ENCODE results near the gene C1QL2. TPM values are rescaled to one million over a fixed set of nuclear protein-coding genes. Genes with fewer than 3 reads are reported as not detected.

Gene C1QL2
- total and polyA plus RNA-seq, 9 donors, result not detected

DNA sequence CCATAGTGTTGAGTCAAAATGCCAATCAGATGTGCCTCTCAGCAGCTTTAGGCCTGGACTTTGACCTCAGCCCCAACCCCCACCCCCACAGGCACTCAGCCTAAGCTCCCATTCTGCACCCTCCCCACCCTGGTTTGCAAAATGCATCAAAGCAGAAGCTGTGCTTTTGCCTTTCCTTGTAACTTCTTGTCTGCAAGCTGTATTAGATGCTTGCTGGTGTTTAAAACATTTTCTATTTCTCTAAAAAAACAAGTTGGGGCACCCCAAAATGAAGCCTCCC is 38.5 kb upstream of the C1QL2 start:
- H3K27me3 ChIP-seq (ENCODE audit: control insufficient read depth, insufficient read depth, low read length), result peaks cover 18% of the 10 kb centered on the region
- H3K4me1 ChIP-seq (ENCODE audit: control insufficient read depth, insufficient read depth, low read length), result no peaks in the 10 kb centered on the region
- H3K9me3 ChIP-seq (replicated peaks; ENCODE audit: control insufficient read depth, low read depth, low read length), result no peaks in the 10 kb centered on the region
- H3K36me3 ChIP-seq (ENCODE audit: control insufficient read depth, insufficient read depth, low read length), result no peaks in the 10 kb centered on the region
- no peak overlapping the region for H3K4me3 ChIP-seq (ENCODE audit: low read length)
- no peak overlapping the region for H3K27ac ChIP-seq (ENCODE audit: low read length)
- no peak for DNase-seq

DNA sequence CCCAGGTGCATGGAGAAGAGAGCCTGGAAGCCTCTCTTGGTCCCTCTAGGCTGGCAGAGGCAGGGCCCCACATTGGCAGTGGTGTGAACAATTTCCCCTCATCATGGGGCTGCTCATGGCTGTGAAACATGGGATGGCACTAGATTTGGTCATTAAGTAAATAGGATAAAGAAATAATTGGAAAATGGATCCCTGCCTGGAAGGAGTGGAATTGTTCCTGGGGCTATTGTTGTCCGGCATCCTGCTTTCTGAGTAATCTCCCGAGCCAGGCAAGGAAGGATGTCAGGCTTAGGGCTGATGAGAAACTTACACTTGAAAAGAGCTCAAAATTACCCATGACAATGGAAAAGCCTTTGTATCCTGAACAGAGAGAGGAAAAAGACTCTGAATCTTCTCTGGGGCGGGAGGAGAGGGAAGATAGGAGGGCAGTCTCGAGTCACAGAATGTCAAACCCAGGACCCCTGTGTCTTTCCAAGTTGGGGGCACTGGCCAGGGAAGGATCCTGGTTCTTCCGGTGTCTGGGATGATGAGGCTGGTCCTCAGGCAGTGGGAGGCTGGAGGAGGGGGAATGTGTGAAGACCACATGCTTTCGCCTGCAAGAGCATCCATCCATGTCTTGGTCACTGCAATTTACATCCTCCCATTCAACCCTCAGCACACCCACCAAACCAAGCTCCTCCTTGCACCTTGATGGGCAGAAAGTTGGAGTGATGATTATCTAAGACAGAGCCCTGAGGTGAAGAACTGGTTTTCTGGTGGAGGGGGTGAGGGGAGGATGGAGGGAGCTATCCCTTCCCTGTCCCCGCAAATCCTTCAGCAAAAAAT is 38.0 kb upstream of the C1QL2 start:
- no peak for DNase-seq
- Histone ChIP-seq H3K36me3 (ENCODE audit: control insufficient read depth, insufficient read depth, low read length) (no peaks in the 10 kb centered on the region), H3K27me3 (ENCODE audit: control insufficient read depth, insufficient read depth, low read length) (peaks cover 18% of the 10 kb centered on the region), H3K4me3 (ENCODE audit: low read length) (no peak overlapping the region), H3K4me1 (ENCODE audit: control insufficient read depth, insufficient read depth, low read length) (no peaks in the 10 kb centered on the region), H3K9me3 (replicated peaks; ENCODE audit: control insufficient read depth, low read depth, low read length) (no peaks in the 10 kb centered on the region), H3K27ac (ENCODE audit: low read length) (no peak overlapping the region)
- 46% methylated on average over 3 of the region's 7 CpGs for WGBS (ENCODE audit: insufficient coverage)

DNA sequence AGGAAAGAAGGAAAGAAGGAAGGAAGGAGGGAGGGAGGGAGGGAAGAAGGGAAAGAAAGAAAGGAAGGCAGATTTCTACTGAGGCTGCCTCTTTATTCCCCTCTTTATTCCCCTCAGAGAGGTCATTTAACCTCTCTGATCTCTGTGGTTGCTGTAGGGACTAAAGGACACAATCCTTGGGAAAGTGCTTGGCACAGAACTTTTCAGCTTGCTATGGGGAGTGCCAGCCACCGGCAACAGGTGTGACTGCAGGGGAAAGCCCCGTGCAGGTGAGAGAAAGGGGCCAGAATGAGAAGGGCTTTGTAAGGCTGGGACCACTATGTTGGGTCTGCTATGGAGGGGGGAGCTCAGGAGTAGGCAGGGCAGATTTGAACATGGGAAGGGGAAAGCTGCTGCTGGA is 37.3 kb upstream of the C1QL2 start:
- Histone ChIP-seq H3K4me1 (ENCODE audit: control insufficient read depth, insufficient read depth, low read length) (no peaks in the 10 kb centered on the region), H3K9me3 (replicated peaks; ENCODE audit: control insufficient read depth, low read depth, low read length) (no peaks in the 10 kb centered on the region), H3K36me3 (ENCODE audit: control insufficient read depth, insufficient read depth, low read length) (no peaks in the 10 kb centered on the region), H3K27me3 (ENCODE audit: control insufficient read depth, insufficient read depth, low read length) (peaks cover 18% of the 10 kb centered on the region), H3K4me3 (ENCODE audit: low read length) (no peak overlapping the region), H3K27ac (ENCODE audit: low read length) (no peak overlapping the region)
- WGBS (ENCODE audit: insufficient coverage), result 21% methylated on average over 2 of the region's 2 CpGs
- DNase-seq, result no peak

DNA sequence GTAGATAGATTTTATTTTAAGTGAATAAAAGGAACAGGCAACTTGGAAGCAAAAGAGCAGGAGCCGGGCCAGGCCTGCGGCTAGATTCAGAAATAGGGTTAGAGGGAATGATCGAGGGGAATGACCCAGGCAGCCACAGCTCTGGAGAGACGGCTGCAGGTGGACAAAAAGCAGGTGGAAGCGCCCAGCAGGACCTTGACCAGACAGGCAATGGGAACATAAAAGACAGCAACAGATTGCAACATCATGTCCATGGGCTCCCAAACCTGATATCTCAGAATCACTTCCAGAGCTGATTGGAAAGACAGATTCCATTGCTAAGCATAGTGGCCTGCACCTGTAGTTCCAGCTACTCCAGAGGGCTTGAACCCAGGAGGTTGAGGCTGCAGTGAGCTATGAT is 36.5 kb upstream of the C1QL2 start:
- Histone ChIP-seq H3K4me1 (ENCODE audit: control insufficient read depth, insufficient read depth, low read length) (no peaks in the 10 kb centered on the region), H3K27me3 (ENCODE audit: control insufficient read depth, insufficient read depth, low read length) (peaks cover 18% of the 10 kb centered on the region), H3K27ac (ENCODE audit: low read length) (no peak overlapping the region), H3K4me3 (ENCODE audit: low read length) (no peak overlapping the region), H3K36me3 (ENCODE audit: control insufficient read depth, insufficient read depth, low read length) (no peaks in the 10 kb centered on the region), H3K9me3 (replicated peaks; ENCODE audit: control insufficient read depth, low read depth, low read length) (no peaks in the 10 kb centered on the region)
- WGBS (ENCODE audit: insufficient coverage), result 83% methylated on average over 5 of the region's 5 CpGs
- no peak for DNase-seq

DNA sequence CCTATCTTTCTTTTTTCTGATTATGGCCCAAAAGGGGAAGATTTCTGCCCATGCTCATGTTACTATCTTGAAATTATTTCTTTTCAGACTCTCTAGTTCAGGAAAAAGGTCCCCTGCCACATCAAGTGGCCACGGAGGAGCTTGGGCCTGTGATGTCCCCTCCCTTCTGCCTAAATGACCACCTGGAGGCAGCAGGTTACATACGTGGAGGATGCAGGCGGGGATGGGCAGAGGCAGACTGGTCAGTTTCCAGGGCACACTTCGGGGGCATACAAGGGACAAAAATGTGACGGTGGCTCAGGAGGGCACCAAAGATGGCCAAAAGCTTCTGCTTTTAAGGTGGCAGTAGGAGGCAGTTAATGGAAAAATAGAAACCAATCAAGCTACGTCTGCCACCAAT is 34.3 kb upstream of the C1QL2 start:
- no peak overlapping the region for H3K27ac ChIP-seq (ENCODE audit: low read length)
- H3K36me3 ChIP-seq (ENCODE audit: control insufficient read depth, insufficient read depth, low read length), result no peaks in the 10 kb centered on the region
- H3K9me3 ChIP-seq (replicated peaks; ENCODE audit: control insufficient read depth, low read depth, low read length), result no peaks in the 10 kb centered on the region
- no peak overlapping the region for H3K4me3 ChIP-seq (ENCODE audit: low read length)
- no peaks in the 10 kb centered on the region for H3K4me1 ChIP-seq (ENCODE audit: control insufficient read depth, insufficient read depth, low read length)
- peaks cover 11% of the 10 kb centered on the region for H3K27me3 ChIP-seq (ENCODE audit: control insufficient read depth, insufficient read depth, low read length)
- no peak for DNase-seq
- 46% methylated on average over 5 of the region's 6 CpGs for WGBS (ENCODE audit: insufficient coverage)

DNA sequence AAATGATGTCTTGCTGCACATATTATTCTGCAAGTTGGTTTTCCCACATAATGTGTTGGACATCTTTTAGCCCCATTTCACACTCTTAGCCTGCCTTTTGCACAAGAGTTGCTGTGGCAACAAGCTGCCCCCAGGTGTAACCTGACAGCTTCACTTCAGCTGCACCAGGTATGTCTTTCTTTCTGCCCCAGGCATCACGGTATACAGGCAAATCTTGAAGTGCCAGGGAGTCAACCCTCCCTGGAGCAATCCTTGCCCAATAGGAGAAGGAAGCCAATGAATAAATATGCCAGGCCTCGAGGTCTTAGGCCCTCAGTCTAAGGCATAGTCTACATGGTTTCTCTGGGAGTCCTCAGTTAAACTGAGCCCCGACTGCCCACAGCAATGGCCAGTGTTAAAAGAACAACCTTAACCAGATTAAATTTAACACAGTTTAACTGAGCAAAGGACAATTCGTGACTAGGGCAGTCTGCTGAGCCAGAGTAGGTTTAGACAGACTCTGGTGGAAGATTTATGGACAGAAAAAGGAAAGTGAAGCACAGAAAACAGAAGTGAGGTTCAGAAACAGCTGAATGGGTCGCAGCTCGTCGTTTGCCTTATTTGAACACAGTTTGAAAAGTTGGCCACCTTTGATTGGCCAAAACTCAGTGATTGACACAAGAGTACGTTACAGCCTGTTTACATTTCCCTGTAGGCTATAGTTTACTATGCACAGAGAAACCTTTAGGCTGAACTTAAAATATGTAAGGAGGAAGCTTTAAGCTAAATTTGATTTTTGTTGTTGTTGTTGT is 32.0 kb upstream of the C1QL2 start:
- DNase-seq, result no peak
- no peaks in the 10 kb centered on the region for H3K36me3 ChIP-seq (ENCODE audit: control insufficient read depth, insufficient read depth, low read length)
- H3K27ac ChIP-seq (ENCODE audit: low read length), result no peak overlapping the region
- WGBS (ENCODE audit: insufficient coverage), result 28% methylated on average over 5 of the region's 8 CpGs
- no peaks in the 10 kb centered on the region for H3K9me3 ChIP-seq (replicated peaks; ENCODE audit: control insufficient read depth, low read depth, low read length)
- H3K27me3 ChIP-seq (ENCODE audit: control insufficient read depth, insufficient read depth, low read length), result peaks cover 2% of the 10 kb centered on the region
- H3K4me1 ChIP-seq (ENCODE audit: control insufficient read depth, insufficient read depth, low read length), result no peaks in the 10 kb centered on the region
- no peak overlapping the region for H3K4me3 ChIP-seq (ENCODE audit: low read length)

DNA sequence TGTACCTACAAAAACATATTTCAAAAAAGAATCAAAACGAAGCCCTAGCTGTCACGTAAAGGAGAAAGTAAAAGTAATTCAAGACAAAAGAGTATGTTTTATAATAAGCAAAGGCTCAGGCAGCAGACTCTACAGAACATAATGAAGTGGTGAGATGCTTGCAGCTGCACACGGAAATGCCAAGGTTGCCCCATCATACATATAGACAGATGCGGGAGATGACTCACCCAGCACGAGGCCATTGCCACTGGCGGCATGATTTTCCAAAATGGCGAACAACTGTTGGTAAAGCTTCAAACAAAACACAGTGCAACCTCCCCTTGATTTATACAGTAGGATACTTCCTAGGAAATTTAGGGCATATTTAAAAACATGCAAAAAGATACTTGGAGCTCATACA is 26.0 kb upstream of the C1QL2 start:
- Histone ChIP-seq H3K9me3 (replicated peaks; ENCODE audit: control insufficient read depth, low read depth, low read length) (no peaks in the 10 kb centered on the region), H3K4me3 (ENCODE audit: low read length) (no peak overlapping the region), H3K4me1 (ENCODE audit: control insufficient read depth, insufficient read depth, low read length) (peaks cover 2% of the 10 kb centered on the region), H3K27me3 (ENCODE audit: control insufficient read depth, insufficient read depth, low read length) (peaks cover 2% of the 10 kb centered on the region), H3K36me3 (ENCODE audit: control insufficient read depth, insufficient read depth, low read length) (no peaks in the 10 kb centered on the region), H3K27ac (ENCODE audit: low read length) (no peak overlapping the region)
- no peak for DNase-seq
- WGBS (ENCODE audit: insufficient coverage), result 86% methylated on average over 1 of the region's 7 CpGs

DNA sequence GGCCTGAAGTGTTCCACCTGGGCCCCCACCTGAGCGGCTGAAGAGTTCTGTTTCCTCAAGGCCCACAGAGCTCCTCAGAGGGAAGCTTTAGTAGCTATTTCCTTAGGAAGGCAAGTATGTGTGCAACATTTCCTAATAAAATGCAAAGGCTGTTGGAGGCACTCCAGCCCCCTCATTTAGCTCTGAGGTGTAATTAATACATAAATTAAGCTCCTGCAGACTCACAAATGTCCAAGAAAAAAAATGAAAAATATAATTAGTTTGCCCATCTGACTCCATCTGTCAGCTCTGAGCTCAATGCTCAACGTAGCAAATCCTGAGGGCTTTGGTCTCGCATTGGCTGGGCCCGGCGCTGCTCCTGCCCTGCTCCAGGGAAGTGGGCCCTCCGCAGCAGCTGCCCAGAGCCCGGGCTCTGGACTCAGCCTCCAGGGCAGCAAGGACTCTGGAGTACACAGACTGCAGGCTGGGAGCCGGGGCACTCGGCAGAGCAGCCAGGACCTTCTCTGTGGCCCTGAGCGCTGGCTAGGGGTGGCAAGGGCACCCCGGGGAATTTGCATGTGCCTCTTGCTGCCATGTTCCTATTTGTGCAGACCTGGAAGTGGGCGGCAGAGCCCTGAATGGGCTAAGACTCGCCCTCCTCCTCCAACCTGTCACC is 23.4 kb upstream of the C1QL2 start:
- H3K27me3 ChIP-seq (ENCODE audit: control insufficient read depth, insufficient read depth, low read length), result peaks cover 2% of the 10 kb centered on the region
- peaks cover 6% of the 10 kb centered on the region for H3K4me1 ChIP-seq (ENCODE audit: control insufficient read depth, insufficient read depth, low read length)
- no peaks in the 10 kb centered on the region for H3K9me3 ChIP-seq (replicated peaks; ENCODE audit: control insufficient read depth, low read depth, low read length)
- no peak for DNase-seq
- H3K4me3 ChIP-seq (ENCODE audit: low read length), result no peak overlapping the region
- no peak overlapping the region for H3K27ac ChIP-seq (ENCODE audit: low read length)
- no peaks in the 10 kb centered on the region for H3K36me3 ChIP-seq (ENCODE audit: control insufficient read depth, insufficient read depth, low read length)
- 73% methylated on average over 9 of the region's 13 CpGs for WGBS (ENCODE audit: insufficient coverage)

DNA sequence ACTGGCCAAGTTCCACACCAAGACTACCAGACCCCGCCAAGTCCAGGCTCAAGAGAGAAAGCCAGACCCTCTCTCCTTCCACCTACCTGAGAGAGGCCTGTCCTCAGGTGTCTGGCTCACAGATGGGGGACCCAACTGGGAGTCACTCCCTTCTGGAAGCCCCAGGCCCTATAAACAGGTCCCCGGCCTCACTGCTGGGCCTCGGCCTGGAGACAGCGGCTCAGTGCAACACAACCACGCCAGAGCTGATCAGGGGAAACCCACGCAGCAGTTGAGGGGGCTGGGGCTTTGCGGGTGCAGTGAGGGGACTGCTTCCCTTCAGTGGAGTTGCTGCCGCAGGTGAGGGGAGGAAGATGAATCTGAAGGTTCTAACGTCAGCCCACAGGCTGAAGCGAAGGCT is 22.8 kb upstream of the C1QL2 start:
- DNase-seq, result no peak
- Histone ChIP-seq H3K9me3 (replicated peaks; ENCODE audit: control insufficient read depth, low read depth, low read length) (no peaks in the 10 kb centered on the region), H3K27me3 (ENCODE audit: control insufficient read depth, insufficient read depth, low read length) (peaks cover 2% of the 10 kb centered on the region), H3K36me3 (ENCODE audit: control insufficient read depth, insufficient read depth, low read length) (no peaks in the 10 kb centered on the region), H3K4me3 (ENCODE audit: low read length) (no peak overlapping the region), H3K4me1 (ENCODE audit: control insufficient read depth, insufficient read depth, low read length) (peaks cover 6% of the 10 kb centered on the region), H3K27ac (ENCODE audit: low read length) (no peak overlapping the region)
- WGBS (ENCODE audit: insufficient coverage), result 69% methylated on average over 10 of the region's 10 CpGs

DNA sequence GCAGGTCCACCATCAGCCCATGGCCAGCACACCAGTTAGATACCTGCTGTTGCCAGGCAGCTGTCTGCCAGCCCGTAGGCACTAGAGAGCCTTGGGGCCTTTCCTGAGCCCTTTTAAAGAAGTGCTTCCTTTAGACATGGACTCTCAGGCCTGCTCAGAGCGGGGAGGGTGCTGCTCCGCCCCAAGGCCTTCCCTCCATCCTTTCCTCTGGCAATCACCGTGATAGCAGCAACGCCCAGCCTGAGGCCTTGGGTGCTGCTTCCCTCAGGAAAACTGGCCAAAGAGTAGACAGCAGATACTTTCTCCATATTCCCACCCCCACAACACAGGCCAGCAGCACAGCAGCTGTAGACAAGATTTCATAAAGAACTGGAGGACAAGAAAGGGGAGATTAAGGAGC is 22.3 kb upstream of the C1QL2 start:
- no peak for DNase-seq
- no peaks in the 10 kb centered on the region for H3K9me3 ChIP-seq (replicated peaks; ENCODE audit: control insufficient read depth, low read depth, low read length)
- H3K27ac ChIP-seq (ENCODE audit: low read length), result no peak overlapping the region
- H3K4me3 ChIP-seq (ENCODE audit: low read length), result no peak overlapping the region
- WGBS (ENCODE audit: insufficient coverage), result 61% methylated on average over 5 of the region's 5 CpGs
- H3K4me1 ChIP-seq (ENCODE audit: control insufficient read depth, insufficient read depth, low read length), result peaks cover 6% of the 10 kb centered on the region
- no peaks in the 10 kb centered on the region for H3K36me3 ChIP-seq (ENCODE audit: control insufficient read depth, insufficient read depth, low read length)
- peaks cover 2% of the 10 kb centered on the region for H3K27me3 ChIP-seq (ENCODE audit: control insufficient read depth, insufficient read depth, low read length)
